Renal cortex interstitium (tissue), 3 donors: Measurements from ENCODE around the gene TBCA. TPM values are rescaled to one million over a fixed set of nuclear protein-coding genes. Genes with fewer than 3 reads are reported as not detected.

ENCODE experiments used
- polyA plus RNA-seq, 3 donors: library from polyadenylated mRNA; unstranded; fragments of 120-200 nt; gene quantifications; one replicate each; pipeline ENCODE4 v1.2.1, GENCODE V29; 2013; ENCODE audit not compliant: insufficient read length in 3 of 3

TBCA gene
- polyA plus RNA-seq, 3 donors, result 221 to 343 (median 268) TPM

Other genes with a start within 250 kb of the TBCA start
- not detected for gene OTP, start 137.6 kb downstream of the TBCA start, polyA plus RNA-seq